Peyer's patch (tissue), 4 donors: Measurements from ENCODE around the gene AVPI1.

Source experiments
- POLR2A ChIP-seq, 2 donors: fragments of 450-650 bp; IDR thresholded peaks; one replicate each; pipeline ENCODE4 v1.5.1; 2017; ENCODE audit warnings: antibody characterized with exemption in 2 of 2, mild to moderate bottlenecking in 2 of 2, moderate library complexity in 2 of 2
- TF ChIP-seq, protein P1 (sequence below), 6 experiments: fragments of 450-650 bp in 4 of 6; fragments of 200-600 bp in 2 of 6; sonication (generic) in 1 of 6; IDR thresholded peaks; one replicate each; pipeline ENCODE4 v1.5.1; 2017 to 2019; ENCODE audit warnings: antibody characterized with exemption in 6 of 6, mild to moderate bottlenecking in 3 of 6, moderate library complexity in 1 of 6

DNA sequence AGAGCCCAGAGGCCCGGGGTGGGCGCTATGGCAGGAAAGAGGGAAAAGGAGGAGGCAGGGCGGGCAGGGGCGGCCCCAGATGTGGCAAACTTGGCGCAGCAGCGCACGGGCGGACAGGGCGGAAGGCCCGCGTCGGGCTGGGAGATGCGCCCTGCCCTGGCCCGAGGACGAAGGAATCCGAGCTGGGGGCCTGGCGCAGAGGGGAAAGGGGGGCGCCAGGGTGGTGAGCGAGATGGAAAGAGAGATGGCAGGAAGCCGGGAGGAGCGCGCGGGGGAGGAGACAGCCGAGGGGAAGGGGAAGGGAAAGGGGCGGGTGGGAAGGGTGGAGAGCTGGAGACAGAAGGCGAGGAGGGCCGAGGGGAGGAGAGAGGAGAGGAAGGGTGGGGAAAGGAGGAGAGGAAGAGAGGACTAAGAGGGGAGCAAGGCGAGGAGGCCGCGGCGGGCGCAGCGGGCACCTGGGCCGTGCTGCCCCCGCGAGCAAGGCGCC is 26.3 kb upstream of the AVPI1 start, which contains the start of gene MARVELD1:
- TF ChIP-seq, protein P1, sequence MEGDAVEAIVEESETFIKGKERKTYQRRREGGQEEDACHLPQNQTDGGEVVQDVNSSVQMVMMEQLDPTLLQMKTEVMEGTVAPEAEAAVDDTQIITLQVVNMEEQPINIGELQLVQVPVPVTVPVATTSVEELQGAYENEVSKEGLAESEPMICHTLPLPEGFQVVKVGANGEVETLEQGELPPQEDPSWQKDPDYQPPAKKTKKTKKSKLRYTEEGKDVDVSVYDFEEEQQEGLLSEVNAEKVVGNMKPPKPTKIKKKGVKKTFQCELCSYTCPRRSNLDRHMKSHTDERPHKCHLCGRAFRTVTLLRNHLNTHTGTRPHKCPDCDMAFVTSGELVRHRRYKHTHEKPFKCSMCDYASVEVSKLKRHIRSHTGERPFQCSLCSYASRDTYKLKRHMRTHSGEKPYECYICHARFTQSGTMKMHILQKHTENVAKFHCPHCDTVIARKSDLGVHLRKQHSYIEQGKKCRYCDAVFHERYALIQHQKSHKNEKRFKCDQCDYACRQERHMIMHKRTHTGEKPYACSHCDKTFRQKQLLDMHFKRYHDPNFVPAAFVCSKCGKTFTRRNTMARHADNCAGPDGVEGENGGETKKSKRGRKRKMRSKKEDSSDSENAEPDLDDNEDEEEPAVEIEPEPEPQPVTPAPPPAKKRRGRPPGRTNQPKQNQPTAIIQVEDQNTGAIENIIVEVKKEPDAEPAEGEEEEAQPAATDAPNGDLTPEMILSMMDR (IDR thresholded peaks at IDR 0.05) = no peak
- no peak for TF ChIP-seq POLR2A (IDR thresholded peaks at IDR 0.05)
